GM12878 (cell line): Measurements from ENCODE around the gene POLN. TPM values are rescaled to one million over a fixed set of nuclear protein-coding genes. Genes with fewer than 3 reads are reported as not detected.

Source experiments
- ATAC-seq: fragments of 200-7000 bp; cut with Tn5 transposase; 3 replicates; pipeline ENCODE4 v1.9.1; 2020; ENCODE audit warnings: mild to moderate bottlenecking, moderate library complexity
- BruUV-seq: library from RNA; stranded (reverse); fragments of 400-500 nt; replicated peaks from 2 replicates; lab custom pipeline; 2021; lab: Mats Ljungman, UMichigan
- CTCF ChIA-PET: fragments of 300-600 bp; sonication (Branson Sonifier 250); formaldehyde crosslinking; extraction: SDS; loops from one replicate; lab custom pipeline; 2021; ENCODE audit warnings: inconsistent platforms; lab: Yijun Ruan, JAX
- POLR2A ChIA-PET: fragments of 350-600 bp; formaldehyde crosslinking; extraction: SDS; loops from one replicate; lab custom pipeline; 2021; ENCODE audit warnings: inconsistent platforms; lab: Charles Lee
- RAD21 ChIA-PET: fragments of 300-600 bp; sonication (Branson Sonifier 250); formaldehyde crosslinking; loops from one replicate; lab custom pipeline; 2023; ENCODE audit warnings: antibody characterized with exemption; ENCODE audit not compliant: unreplicated experiment; lab: Charles Lee
- SMC1A ChIA-PET: fragments of 300-600 bp; sonication (Branson Sonifier 250); formaldehyde crosslinking; loops from one replicate; lab custom pipeline; 2023; ENCODE audit not compliant: unreplicated experiment, uncharacterized antibody; lab: Charles Lee
- DNase-seq: peaks from one replicate; pipeline ENCODE4 v3.0.0-alpha.2; 2011; ENCODE audit warnings: low read depth, low spot score
- FAIRE-seq: peaks from 3 replicates; lab custom pipeline; 2011; peaks lifted over from hg19 to GRCh38; lab: Jason Lieb, UNC
- H2AFZ ChIP-seq: 2 replicates; pipeline ENCODE4 v1.6.0; 2011; ENCODE audit warnings: low read depth, low read length, control low read depth; ENCODE audit not compliant: control insufficient read depth
- H3K27ac ChIP-seq: 2 replicates; pipeline ENCODE4 v1.5.1; 2011; ENCODE audit warnings: control low read depth; ENCODE audit not compliant: control insufficient read depth, insufficient read depth
- H3K27me3 ChIP-seq, 2 experiments: replicated peaks in 1 of 2; 2 replicates each; pipeline versions ENCODE4 v1.6.0 to v1.6.1; 2011; ENCODE audit warnings: low read length in 1 of 2; ENCODE audit not compliant: control insufficient read depth in 2 of 2, insufficient read depth in 2 of 2
- H3K36me3 ChIP-seq, 2 experiments: 2 replicates each; pipeline ENCODE4 v1.5.1; 2011; ENCODE audit warnings: low read length in 1 of 2; ENCODE audit not compliant: control insufficient read depth in 2 of 2, insufficient read depth in 2 of 2
- H3K4me1 ChIP-seq: 2 replicates; pipeline ENCODE4 v1.6.1; 2011; ENCODE audit warnings: mild to moderate bottlenecking, low read length, moderate library complexity, mixed read lengths; ENCODE audit not compliant: control insufficient read depth, insufficient read depth
- H3K4me2 ChIP-seq: 2 replicates; pipeline ENCODE4 v1.6.0; 2011; ENCODE audit warnings: control low read depth; ENCODE audit not compliant: control insufficient read depth, insufficient read depth
- H3K4me3 ChIP-seq: fragments of 200-600 bp; sonication (generic); 2 replicates; pipeline ENCODE4 v1.5.1; 2016
- H3K79me2 ChIP-seq: 2 replicates; pipeline ENCODE4 v1.6.0; 2011; ENCODE audit warnings: low read length; ENCODE audit not compliant: control insufficient read depth, insufficient read depth
- H3K9ac ChIP-seq: 2 replicates; pipeline ENCODE4 v1.8.0; 2011; ENCODE audit warnings: low read length, control low read depth, mixed read lengths; ENCODE audit not compliant: control insufficient read depth, insufficient read depth
- H3K9me3 ChIP-seq: replicated peaks from 3 replicates; pipeline ENCODE4 v1.5.1; 2011; ENCODE audit warnings: mild to moderate bottlenecking, low read length; ENCODE audit not compliant: control insufficient read depth, insufficient read depth
- H4K20me1 ChIP-seq: 2 replicates; pipeline ENCODE4 v1.6.0; 2011; ENCODE audit not compliant: control insufficient read depth, insufficient read depth
- ATF7 ChIP-seq: fragments of 450-650 bp; IDR thresholded peaks from 2 replicates; pipeline ENCODE4 v1.6.1; 2016; ENCODE audit warnings: low read depth, mild to moderate bottlenecking
- CHD2 ChIP-seq: IDR thresholded peaks from 2 replicates; pipeline ENCODE4 v1.6.1; 2011; ENCODE audit warnings: low read depth, low read length, improper control_type of control experiment, borderline replicate concordance
- CREM ChIP-seq: IDR thresholded peaks from 2 replicates; pipeline ENCODE4 v1.6.1; 2014; ENCODE audit warnings: antibody characterized with exemption, low read depth
- E4F1 ChIP-seq: fragments of 450-650 bp; IDR thresholded peaks from 2 replicates; pipeline ENCODE4 v1.6.1; 2018; ENCODE audit warnings: borderline replicate concordance, mild to moderate bottlenecking; ENCODE audit not compliant: partially characterized antibody
- HSF1 ChIP-seq: fragments of 150-350 bp; IDR thresholded peaks from 2 replicates; pipeline ENCODE4 v1.6.1; 2014; ENCODE audit warnings: mild to moderate bottlenecking, low read depth, low read length
- POLR2AphosphoS5 ChIP-seq: IDR thresholded peaks from 2 replicates; pipeline ENCODE4 v1.6.1; 2011; ENCODE audit warnings: mild to moderate bottlenecking, low read length, inconsistent platforms
- SREBF2 ChIP-seq: IDR thresholded peaks from 2 replicates; pipeline ENCODE4 v1.6.1; 2012; ENCODE audit warnings: mild to moderate bottlenecking, low read length
- SUPT20H ChIP-seq: IDR thresholded peaks from 2 replicates; pipeline ENCODE4 v1.6.1; 2011; ENCODE audit warnings: low read depth, mild to moderate bottlenecking, low read length, moderate library complexity, borderline replicate concordance; ENCODE audit not compliant: control insufficient read depth
- TCF12 ChIP-seq: IDR thresholded peaks from 2 replicates; pipeline ENCODE4 v1.6.1; 2011; ENCODE audit warnings: low read depth, mild to moderate bottlenecking, low read length
- ZNF207 ChIP-seq: fragments of 450-650 bp; IDR thresholded peaks from 2 replicates; pipeline ENCODE4 v1.6.1; 2014; ENCODE audit warnings: antibody characterized with exemption, mild to moderate bottlenecking, borderline replicate concordance
- ZNF687 ChIP-seq: fragments of 450-650 bp; IDR thresholded peaks from 2 replicates; pipeline ENCODE4 v1.6.1; 2017; ENCODE audit warnings: mild to moderate bottlenecking, moderate library complexity
- WGBS: methylation state at CpG from one replicate; pipeline ENCODE4 v1.1.6; 2016; ENCODE audit warnings: low lambda C conversion rate; ENCODE audit not compliant: insufficient replicate concordance, insufficient coverage; ENCODE audit errors: missing lambda C conversion rate; 5-methylcytosine and 5-hydroxymethylcytosine counted together
- in situ Hi-C: fragments of 300-500 bp; cut with MboI; formaldehyde crosslinking; loops from 9 replicates; pipeline ENCODE4 v1.14.3; 2018; ENCODE audit warnings: mixed read lengths
- intact Hi-C: fragments of 100-400 bp; cut with micrococcal nuclease; formaldehyde crosslinking; loops from one replicate; pipeline ENCODE4 v1.14.2; 2022; ENCODE audit not compliant: unreplicated experiment
- polyA plus RNA-seq, 11 experiments: library from polyadenylated mRNA; depleted of rRNA in 4 of 11; unstranded in 6 of 11; stranded (reverse) in 5 of 11; fragments of >200 nt; fragmentation: Nextera tagmentation in 4 of 11; fragmentation: Illumina TruSeq in 1 of 11; extraction: Ambion mirVana in 4 of 11; extraction: Trizol in 1 of 11; gene quantifications; 1 replicate in 1 of 11; 2 replicates in 10 of 11; pipeline versions ENCODE4 v1.2.1 to v1.2.3, GENCODE V29; 2011 to 2016; ENCODE audit warnings: inconsistent platforms in 2 of 11, missing spikeins in 2 of 11, low read depth in 1 of 11
- total RNA-seq, 4 experiments: library from RNA; depleted of rRNA in 3 of 4; stranded (reverse); fragments of >200 nt in 3 of 4; fragmentation: Illumina TruSeq in 1 of 4; extraction: Trizol in 1 of 4; gene quantifications; 2 replicates each; pipeline versions ENCODE4 v1.2.1 to v1.2.3, GENCODE V29; 2013 to 2021
- TF ChIP-seq, protein P1 (sequence below): fragments of 450-650 bp; formaldehyde crosslinking; IDR thresholded peaks from 2 replicates; pipeline ENCODE4 v1.4.0; 2020; ENCODE audit warnings: mild to moderate bottlenecking, moderate library complexity

The POLN gene
- total and polyA plus RNA-seq, 10 of the 15 experiments (the other 5 are each of a cell fraction or from before 2014, with no cell fraction given) = 0.09 to 2.0 (median 0.95) TPM; not detected in 1

DNA sequence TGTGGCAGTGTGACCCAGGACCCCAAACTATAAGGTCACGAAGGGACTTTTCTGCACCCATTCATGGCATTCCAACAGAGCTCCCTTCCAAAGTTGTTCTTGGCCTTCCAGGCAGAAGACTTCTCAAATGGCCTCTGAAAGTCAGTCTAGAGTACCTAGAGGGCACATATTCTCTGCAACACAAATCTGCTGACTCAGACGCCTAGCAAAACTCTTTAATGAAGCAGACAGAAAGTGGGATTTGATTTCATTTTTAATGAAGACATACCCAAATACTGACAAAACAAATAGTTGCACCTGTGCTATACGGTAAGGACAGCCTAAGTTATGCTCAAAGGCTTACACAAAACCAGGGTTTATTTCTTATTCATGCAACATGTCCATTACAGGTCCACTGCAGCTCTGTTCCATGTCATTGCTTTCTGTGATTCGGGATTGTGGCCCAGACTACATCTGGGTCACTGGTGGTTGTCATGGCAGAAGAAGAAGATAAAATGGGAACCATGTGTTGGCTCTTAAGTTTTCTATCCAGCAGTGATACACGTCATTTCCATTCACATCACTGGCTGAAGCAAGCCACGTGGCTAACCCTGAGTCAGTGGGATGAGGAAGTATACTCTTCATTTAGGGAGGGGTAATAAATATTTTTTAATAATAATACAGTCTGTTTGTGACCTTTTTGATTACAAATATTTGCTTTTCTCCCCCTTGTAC is 125.1 kb downstream of the POLN start:
- CTCF ChIA-PET = no interaction called here
- Histone ChIP-seq H3K9ac (no peak overlapping the region), H3K9me3 (no peaks in the 10 kb centered on the region), H3K4me1 (no peaks in the 10 kb centered on the region), H3K4me3 (no peak overlapping the region), H3K27me3 (no peaks in the 10 kb centered on the region), H3K4me2 (no peak overlapping the region), H3K79me2 (no peaks in the 10 kb centered on the region), H3K27ac (no peak overlapping the region), H4K20me1 (no peaks in the 10 kb centered on the region), H3K36me3 (no peaks in the 10 kb centered on the region), H2AFZ (no peak overlapping the region)
- FAIRE-seq (no peak), DNase-seq (no peak), ATAC-seq (no peak)
- 13% methylated on average over 6 of the region's 6 CpGs for WGBS
- no TSS peak for BruUV-seq
- POLR2A ChIA-PET = no interaction called here
- SMC1A ChIA-PET = no interaction called here
- RAD21 ChIA-PET = no interaction called here
- in situ Hi-C loops (no loop called here), intact Hi-C loops (no loop called here)
- TF ChIP-seq SUPT20H (no peak), CHD2 (no peak), ATF7 (no peak), POLR2AphosphoS5 (no peak), ZNF687 (no peak), SREBF2 (no peak), E4F1 (no peak), CREM (no peak), ZNF207 (no peak), TCF12 (no peak), HSF1 (no peak)
- TF ChIP-seq, protein P1, sequence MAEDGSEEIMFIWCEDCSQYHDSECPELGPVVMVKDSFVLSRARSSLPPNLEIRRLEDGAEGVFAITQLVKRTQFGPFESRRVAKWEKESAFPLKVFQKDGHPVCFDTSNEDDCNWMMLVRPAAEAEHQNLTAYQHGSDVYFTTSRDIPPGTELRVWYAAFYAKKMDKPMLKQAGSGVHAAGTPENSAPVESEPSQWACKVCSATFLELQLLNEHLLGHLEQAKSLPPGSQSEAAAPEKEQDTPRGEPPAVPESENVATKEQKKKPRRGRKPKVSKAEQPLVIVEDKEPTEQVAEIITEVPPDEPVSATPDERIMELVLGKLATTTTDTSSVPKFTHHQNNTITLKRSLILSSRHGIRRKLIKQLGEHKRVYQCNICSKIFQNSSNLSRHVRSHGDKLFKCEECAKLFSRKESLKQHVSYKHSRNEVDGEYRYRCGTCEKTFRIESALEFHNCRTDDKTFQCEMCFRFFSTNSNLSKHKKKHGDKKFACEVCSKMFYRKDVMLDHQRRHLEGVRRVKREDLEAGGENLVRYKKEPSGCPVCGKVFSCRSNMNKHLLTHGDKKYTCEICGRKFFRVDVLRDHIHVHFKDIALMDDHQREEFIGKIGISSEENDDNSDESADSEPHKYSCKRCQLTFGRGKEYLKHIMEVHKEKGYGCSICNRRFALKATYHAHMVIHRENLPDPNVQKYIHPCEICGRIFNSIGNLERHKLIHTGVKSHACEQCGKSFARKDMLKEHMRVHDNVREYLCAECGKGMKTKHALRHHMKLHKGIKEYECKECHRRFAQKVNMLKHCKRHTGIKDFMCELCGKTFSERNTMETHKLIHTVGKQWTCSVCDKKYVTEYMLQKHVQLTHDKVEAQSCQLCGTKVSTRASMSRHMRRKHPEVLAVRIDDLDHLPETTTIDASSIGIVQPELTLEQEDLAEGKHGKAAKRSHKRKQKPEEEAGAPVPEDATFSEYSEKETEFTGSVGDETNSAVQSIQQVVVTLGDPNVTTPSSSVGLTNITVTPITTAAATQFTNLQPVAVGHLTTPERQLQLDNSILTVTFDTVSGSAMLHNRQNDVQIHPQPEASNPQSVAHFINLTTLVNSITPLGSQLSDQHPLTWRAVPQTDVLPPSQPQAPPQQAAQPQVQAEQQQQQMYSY = no peak
